ENCODE data around the gene LRRC36. TPM values are rescaled to one million over a fixed set of nuclear protein-coding genes. Genes with fewer than 3 reads are reported as not detected.
A peak's percentile ranks its signal among the peaks of the same experiment; 100 is the strongest.

The LRRC36 gene
- total and polyA plus RNA-seq, 2 of the 13 experiments (the other 11 are each of a cell fraction or from before 2014, with no cell fraction given): 0.12 to 0.15 TPM

- TF ChIP-seq SRSF9 (IDR thresholded peaks at IDR 0.05; ENCODE audit: borderline replicate concordance, insufficient read depth, low read depth, low read length, poor library complexity, severe bottlenecking): no peak
- 0 out of 2 replicates have a peak, but pooled peaks have one; percentile 61 for TF ChIP-seq ZNF782 (CRISPR knock-in tag; IDR thresholded peaks at IDR 0.05; ENCODE audit: borderline replicate concordance)
- no peak for TF ChIP-seq ZNF143 (CRISPR knock-in tag; IDR thresholded peaks at IDR 0.05)
- no peak for TF ChIP-seq ZNF879 (CRISPR knock-in tag; IDR thresholded peaks at IDR 0.05)
- TF ChIP-seq ZNF256 (CRISPR knock-in tag; conservative IDR thresholded peaks at IDR 0.05): no peak
- TF ChIP-seq NFE2 (CRISPR knock-in tag; IDR thresholded peaks at IDR 0.05): no peak
- no peak for TF ChIP-seq ZNF253 (CRISPR knock-in tag; IDR thresholded peaks at IDR 0.05; ENCODE audit: borderline replicate concordance)
- TF ChIP-seq, protein P1, sequence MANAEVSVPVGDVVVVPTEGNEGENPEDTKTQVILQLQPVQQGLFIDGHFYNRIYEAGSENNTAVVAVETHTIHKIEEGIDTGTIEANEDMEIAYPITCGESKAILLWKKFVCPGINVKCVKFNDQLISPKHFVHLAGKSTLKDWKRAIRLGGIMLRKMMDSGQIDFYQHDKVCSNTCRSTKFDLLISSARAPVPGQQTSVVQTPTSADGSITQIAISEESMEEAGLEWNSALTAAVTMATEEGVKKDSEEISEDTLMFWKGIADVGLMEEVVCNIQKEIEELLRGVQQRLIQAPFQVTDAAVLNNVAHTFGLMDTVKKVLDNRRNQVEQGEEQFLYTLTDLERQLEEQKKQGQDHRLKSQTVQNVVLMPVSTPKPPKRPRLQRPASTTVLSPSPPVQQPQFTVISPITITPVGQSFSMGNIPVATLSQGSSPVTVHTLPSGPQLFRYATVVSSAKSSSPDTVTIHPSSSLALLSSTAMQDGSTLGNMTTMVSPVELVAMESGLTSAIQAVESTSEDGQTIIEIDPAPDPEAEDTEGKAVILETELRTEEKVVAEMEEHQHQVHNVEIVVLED (CRISPR knock-in tag; IDR thresholded peaks at IDR 0.05; ENCODE audit: borderline replicate concordance): peak; percentile 34; the same call in 1 of the 2 replicates
- TF ChIP-seq, protein P2, sequence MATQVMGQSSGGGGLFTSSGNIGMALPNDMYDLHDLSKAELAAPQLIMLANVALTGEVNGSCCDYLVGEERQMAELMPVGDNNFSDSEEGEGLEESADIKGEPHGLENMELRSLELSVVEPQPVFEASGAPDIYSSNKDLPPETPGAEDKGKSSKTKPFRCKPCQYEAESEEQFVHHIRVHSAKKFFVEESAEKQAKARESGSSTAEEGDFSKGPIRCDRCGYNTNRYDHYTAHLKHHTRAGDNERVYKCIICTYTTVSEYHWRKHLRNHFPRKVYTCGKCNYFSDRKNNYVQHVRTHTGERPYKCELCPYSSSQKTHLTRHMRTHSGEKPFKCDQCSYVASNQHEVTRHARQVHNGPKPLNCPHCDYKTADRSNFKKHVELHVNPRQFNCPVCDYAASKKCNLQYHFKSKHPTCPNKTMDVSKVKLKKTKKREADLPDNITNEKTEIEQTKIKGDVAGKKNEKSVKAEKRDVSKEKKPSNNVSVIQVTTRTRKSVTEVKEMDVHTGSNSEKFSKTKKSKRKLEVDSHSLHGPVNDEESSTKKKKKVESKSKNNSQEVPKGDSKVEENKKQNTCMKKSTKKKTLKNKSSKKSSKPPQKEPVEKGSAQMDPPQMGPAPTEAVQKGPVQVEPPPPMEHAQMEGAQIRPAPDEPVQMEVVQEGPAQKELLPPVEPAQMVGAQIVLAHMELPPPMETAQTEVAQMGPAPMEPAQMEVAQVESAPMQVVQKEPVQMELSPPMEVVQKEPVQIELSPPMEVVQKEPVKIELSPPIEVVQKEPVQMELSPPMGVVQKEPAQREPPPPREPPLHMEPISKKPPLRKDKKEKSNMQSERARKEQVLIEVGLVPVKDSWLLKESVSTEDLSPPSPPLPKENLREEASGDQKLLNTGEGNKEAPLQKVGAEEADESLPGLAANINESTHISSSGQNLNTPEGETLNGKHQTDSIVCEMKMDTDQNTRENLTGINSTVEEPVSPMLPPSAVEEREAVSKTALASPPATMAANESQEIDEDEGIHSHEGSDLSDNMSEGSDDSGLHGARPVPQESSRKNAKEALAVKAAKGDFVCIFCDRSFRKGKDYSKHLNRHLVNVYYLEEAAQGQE (IDR thresholded peaks at IDR 0.05; ENCODE audit: borderline replicate concordance in 1 of 2, low read depth in 1 of 2, low read length in 2 of 2): no peak
- no peak for TF ChIP-seq ZNF274 (CRISPR knock-in tag; IDR thresholded peaks at IDR 0.05)
- no peak for TF ChIP-seq REXO4 (CRISPR knock-in tag; IDR thresholded peaks at IDR 0.05; ENCODE audit: borderline replicate concordance)
- no peak for TF ChIP-seq GPN1 (CRISPR knock-in tag; IDR thresholded peaks at IDR 0.05; ENCODE audit: borderline replicate concordance)
- no peak for TF ChIP-seq PRPF4 (IDR thresholded peaks at IDR 0.05; ENCODE audit: low read depth, low read length, poor library complexity, severe bottlenecking)
- TF ChIP-seq TAF1 (CRISPR knock-in tag; IDR thresholded peaks at IDR 0.05): no peak
- no peak for TF ChIP-seq ZSCAN22 (CRISPR knock-in tag; IDR thresholded peaks at IDR 0.05)
- TF ChIP-seq, protein P3, sequence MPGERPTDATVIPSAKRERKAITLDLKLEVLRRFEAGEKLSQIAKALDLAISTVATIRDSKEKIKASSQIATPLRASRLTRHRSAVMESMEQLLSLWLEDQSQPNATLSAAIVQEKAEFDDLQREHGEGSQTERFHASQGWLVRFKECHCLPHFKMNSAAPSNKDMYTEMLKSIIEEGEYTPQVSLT (CRISPR knock-in tag; IDR thresholded peaks at IDR 0.05; ENCODE audit: borderline replicate concordance, low read depth): no peak
- no peak for TF ChIP-seq RORA (CRISPR knock-in tag; IDR thresholded peaks at IDR 0.05)
- TF ChIP-seq POLR2AphosphoS2 (IDR thresholded peaks at IDR 0.05; ENCODE audit: low read depth, low read length): no peak
- TF ChIP-seq SALL2 (CRISPR knock-in tag; IDR thresholded peaks at IDR 0.05): no peak
- TF ChIP-seq HBP1 (CRISPR knock-in tag; IDR thresholded peaks at IDR 0.05; ENCODE audit: low read depth): peak; percentile 81; the same call in 1 of the 2 replicates
Observed at GRCh38 chr16:67428146-67428731, 101.6 kb downstream of the LRRC36 start (continued).
